NCI-H1436 treated with DMSO at 0.1 percent for 48 hours (cell line): ENCODE measurements around the gene STAT5B.
"Not testable (repeated sequence)": the region's sequence is repeated elsewhere in the genome, so short reads cannot be mapped to it uniquely, and the experiment has no call there.

Experiments
- DNase-seq: peaks from one replicate; lab custom pipeline; 2025; lab: John Stamatoyannopoulos, UW

STAT5B gene

DNA sequence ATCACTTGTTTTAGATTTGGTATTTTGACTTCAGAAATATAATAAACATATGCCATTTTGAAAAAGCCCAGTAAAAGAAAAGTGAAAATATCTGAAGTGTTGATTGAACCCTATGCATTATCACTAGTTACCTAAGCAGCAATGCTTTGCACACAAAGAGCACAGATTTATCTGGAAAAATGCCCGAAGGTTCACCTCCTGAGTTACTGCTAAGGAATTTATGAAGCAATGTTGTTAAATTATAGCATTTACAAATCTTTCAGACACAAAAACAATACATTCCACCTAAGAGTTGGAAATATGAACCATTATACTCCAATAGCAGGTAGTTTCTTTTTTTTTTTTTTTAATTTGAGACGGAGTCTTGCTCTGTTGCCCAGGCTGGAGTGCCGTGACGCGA, 43.0 kb downstream of the STAT5B start:
- DNase-seq: no peak

GRCh38 chr17:42230225-42230624, 46.0 kb downstream of the STAT5B start:
- no peak for DNase-seq

DNA sequence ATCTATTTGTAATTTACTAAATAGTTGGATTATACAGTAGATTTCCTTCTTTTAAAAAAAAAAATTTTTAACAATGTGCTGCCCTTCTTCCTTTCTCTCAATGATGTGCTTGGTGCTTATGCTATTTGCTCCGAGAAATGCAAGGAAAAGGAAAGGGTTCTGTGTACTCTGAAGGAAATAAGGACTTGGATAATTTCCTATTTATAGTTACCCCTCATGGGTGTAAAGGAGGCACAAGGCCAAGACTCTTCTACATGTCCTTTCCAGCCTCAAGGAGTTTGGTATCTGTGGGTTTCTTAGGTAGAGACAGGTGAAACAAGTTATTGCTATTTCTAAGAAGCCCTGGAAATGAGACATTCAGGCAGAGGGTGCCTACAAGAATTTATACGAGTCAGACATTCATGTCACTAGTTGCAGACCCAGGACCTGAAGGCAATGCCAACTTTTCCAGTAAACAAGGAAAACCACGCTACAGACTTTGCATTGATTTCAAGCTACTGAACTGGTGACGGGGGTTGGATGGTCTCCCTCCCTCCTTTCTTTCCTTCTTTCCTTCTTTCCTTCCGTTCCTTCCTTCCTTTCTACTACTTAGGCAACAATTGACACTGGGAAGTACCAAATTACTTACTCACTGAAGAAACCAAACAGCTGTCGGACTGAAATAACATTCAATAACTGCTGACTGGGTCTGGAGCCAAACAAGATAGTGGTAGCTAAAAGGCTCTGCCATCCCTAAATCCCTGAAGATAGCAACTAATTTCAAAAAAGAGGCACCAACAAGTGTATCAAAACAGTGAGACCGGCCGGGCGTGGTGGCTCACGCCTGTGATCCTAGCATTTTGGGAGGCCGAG, 48.1 kb downstream of the STAT5B start:
- no peak for DNase-seq

- DNase-seq: no peak
These were observed 50.5 kb downstream of the STAT5B start for GRCh38 chr17:42225646-42226045.

DNA sequence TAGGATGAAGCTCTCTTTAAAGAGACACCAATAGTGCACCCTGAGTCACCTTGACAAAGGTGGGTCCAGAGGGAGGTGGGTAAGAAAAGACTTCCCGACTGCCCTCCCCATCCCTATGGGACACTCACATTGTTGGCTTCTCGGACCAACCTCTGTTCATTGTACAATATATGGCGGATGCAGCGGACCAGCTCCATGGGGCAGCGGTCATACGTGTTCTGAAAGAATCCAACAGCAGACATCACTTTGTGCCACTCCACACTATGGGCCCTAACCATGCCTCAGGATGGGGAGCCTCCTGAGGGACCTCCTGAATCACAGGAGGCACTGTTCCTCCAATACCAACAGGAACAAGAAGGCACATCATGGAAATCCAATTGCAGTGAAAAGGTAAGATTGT, 51.5 kb downstream of the STAT5B start:
- no peak for DNase-seq

DNA sequence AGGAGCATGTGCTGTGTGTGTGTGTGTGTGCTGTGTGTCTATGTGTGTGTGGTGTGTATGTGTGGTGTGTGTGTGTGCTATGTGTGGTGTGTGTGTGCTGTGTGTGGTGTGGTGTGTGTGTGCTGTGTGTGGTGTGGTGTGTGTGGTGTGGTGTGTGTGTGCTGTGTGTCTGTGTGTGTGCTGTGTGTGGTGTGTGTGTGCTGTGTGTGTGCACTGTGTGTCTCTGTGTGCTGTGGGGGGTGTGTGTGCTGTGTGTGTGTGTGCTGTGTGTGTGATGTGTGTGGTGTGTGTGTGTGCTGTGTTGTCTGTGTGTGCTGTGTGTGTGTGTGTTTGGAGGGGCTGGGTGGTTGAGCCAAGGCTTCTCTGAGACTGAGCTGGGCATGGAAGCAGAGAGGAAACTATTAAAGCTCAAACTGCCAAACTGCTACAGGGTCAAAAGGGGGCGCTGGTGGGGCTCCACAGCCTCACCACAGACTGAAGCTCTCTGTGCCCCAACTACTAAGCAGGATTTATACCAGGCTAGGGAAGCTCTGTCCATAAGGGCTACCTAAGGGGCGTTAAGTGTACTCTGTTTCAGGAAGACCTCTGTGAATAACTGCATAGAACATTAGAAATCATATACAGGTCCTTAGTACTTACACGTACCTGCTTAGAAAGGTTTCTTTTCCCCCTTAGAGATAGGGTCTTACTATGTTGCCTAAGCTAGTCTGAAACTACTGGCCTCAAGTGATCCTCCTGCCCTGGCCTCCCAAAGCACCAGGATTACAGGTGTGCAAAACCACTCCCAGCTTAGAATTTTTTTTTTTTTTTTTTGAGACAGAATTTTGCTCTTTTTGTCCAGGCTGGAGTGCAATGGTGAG, 54.1 kb downstream of the STAT5B start:
- DNase-seq: no peak

- not testable (repeated sequence) for DNase-seq
These were observed 56.9 kb downstream of the STAT5B start for GRCh38 chr17:42219280-42219679.

DNA sequence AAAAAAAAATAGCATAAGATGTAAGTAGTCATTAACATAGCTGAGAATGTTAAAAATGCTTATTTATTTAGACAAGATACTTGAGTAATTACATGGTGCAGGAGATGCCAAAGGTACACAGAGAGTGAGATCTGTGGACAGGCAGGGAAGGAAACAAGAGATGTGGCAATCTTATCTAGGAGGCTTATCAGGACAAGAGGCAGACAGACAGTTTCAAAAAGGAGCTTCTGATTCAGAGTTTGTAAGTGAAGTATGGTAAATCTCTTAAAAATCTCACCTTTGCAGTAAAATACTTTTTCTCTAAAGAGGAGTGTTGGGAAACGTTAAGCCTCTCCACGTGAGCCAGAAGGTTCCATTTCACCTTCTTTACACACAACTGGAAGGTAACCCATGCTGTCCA, 62.0 kb downstream of the STAT5B start:
- DNase-seq: no peak

DNA sequence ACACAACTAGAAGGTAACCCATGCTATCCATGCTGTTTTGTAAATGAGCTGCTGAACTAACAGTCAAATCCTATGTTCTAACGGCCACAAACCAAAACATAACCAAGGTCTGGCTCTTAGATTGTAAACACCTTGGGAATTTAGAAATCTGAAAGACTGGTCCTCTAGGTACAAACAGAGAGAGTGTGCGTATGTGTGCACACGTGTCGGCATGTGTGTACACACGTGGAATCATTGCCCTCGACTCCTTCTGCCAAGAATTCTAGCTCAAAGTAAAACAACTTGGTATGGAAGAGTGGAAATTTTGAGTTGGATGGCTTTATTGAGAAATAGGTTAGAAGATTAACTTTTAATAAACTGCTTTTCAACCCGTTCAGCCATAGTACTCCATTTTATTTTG, 63.8 kb downstream of the STAT5B start:
- DNase-seq: no peak

GRCh38 chr17:42211921-42212341, 64.3 kb downstream of the STAT5B start:
- not testable (repeated sequence) for DNase-seq

- no peak for DNase-seq
These were observed 66.1 kb downstream of the STAT5B start for GRCh38 chr17:42210046-42210445.

GRCh38 chr17:42206153-42206612, 70.0 kb downstream of the STAT5B start:
- DNase-seq: not testable (repeated sequence)

DNA sequence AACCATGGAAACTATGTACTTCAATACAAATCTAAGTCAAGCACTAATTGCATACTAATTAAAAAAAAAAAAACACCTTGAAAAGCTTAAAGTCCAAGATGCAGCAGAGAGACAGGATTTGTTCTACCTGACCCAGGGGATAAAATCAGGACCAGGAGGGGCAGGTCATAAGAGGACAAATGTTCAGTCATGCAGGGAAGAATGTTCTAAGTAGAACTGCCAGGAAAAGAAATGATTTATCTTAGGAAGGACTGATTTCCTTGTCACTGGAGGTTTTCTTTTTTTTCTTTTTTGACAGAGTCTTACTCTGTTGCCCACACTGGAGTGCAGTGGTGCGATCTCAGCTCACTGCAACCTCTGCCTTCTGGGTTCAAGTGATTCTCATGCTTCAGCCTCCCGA, 72.8 kb downstream of the STAT5B start:
- DNase-seq: no peak

GRCh38 chr17:42202696-42203095, 73.5 kb downstream of the STAT5B start:
- no peak for DNase-seq

DNA sequence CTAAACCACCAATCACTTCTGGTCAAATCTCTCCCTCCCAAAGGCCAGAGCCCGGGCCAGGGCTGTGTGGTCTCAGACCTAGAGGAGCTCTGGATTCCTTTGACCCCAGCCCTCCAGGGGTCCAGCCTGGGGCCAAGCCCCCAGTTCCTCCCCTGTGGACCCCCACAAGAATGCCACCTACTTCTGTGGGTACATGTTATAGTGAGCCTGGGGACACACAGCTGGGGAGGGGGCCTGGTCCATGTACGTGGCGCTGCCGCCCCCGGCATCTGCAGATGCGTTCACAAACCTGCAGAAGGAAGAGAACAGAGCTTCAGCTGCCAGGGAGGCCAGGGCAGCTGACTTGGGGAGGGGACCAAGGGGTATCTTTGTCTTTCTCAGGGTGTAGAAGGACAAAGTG, 74.0 kb downstream of the STAT5B start:
- no peak for DNase-seq

- no peak for DNase-seq
These were observed 74.8 kb downstream of the STAT5B start for GRCh38 chr17:42201458-42201772.

DNA sequence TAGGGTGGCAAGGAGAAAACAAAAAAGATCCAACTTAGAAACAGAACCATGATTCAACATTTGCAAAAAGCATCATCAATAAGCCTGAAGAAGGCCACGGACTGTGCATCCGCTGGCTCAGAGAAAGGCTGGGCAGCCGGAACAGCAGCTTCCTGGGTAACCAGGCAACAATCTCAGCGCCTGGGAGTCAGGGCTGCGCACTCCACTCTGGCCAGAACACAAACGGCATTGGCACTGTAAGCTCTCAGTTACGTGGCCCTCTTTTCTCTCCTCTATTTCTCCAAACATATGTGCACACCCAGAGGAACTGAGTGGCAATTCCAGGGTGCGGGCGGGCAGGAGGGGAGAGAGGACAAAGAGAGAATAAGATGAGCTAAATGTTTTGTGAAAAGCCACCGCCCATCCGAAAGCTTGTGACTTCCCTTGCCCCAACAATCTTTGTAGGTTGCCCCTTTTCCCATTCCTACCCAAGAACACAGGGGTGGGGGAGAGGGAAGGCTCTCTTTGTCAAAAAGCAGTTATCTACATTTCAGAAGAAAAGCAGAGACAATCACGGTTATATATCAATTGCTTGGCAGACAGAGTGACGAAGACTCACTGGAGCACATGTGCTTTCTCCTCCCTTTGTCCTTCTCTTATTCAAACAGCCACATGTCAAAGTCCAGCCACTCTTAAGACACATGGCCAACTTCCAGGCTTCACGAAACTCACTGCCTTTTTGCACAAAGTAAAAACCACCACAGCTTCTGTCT, 75.3 kb downstream of the STAT5B start:
- no peak for DNase-seq

DNA sequence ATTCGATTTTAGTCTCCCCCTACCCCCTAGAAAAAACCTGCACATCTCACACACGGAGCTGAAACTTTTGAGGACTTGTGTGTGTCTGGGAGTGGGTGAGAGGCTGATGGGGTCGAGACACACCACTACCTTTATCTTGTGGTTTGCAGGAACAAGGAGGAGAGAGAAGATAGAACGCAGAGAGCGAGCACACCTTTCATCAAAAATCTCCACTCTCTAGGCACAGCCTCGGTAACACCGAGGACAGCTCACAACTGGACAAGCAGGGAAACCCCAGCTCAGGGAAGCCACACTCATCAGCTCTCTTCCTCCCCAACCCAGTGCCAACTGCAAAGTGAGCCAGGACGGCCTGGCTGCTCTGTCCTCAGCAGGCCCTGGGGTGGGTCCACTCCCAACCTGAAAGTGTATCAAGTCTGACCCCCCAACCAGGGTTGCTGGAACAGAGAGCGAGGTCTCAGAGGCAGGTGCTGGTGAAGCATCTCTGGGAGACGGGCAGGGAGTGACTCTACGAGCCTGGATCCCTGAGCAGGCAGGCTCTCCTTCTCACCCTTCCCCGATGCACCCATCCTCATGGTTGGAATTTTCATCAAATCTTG, 76.7 kb downstream of the STAT5B start:
- DNase-seq: no peak

GRCh38 chr17:42198897-42199296, 77.3 kb downstream of the STAT5B start:
- DNase-seq: no peak

DNA sequence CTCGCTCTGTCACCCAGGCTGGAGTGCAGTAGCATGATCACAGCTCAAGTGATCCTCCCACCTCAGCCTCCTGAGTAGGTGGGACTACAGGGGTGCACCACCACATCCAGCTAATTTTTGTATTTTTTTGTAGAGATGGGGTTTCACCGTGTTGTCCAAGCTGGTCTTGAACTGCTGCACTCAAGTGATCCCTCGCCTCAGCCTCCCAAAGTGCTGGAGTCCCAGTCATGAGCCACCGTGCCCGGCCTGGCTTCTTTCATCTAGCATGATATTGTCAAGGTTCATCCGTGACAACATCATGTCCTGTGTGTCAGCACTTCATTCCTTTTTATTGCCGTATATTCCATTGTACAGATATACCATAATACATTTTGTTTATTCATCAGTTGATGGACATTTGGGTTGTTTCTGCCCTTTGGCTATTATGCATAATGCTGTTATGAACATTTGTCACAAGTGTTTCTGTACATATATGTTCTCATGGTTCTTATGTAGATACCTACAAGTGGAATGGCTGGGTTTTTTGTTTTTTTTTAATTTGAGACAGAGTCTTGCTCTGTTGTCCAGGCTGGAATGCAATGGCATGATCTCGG, 78.5 kb downstream of the STAT5B start:
- DNase-seq: no peak
